NCI-H345 treated with DMSO at 0.1 percent for 48 hours (cell line): Measurements from ENCODE around the gene HLA-F.

ENCODE experiments used
- DNase-seq: peaks from one replicate; lab custom pipeline; 2025; ENCODE audit not compliant: unreplicated experiment; lab: John Stamatoyannopoulos, UW

Gene HLA-F

GRCh38 chr6:29759457-29759856, 36.2 kb downstream of the HLA-F start:
- no peak for DNase-seq

- DNase-seq = no peak
These were observed 37.1 kb downstream of the HLA-F start for GRCh38 chr6:29760328-29760727.

DNA sequence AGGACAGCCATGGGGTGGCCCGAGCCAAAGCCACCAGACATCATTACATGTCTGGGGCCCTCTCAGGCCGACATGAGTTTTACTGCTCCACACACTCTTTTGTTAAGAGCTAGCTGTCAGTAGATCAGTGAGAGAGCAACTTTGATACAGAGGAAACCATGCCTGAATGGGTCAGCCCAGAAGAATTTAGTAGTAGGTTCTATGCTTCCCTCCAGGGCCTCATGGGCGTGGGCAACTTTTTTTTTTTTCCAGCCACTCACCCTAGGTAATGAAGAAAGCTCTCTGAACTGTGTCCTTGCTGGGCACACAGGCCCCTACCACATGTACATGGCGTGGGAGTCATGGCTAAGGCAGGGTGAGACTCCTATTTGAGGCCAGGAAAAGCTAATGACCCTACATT, 38.8 kb downstream of the HLA-F start:
- DNase-seq = no peak

DNA sequence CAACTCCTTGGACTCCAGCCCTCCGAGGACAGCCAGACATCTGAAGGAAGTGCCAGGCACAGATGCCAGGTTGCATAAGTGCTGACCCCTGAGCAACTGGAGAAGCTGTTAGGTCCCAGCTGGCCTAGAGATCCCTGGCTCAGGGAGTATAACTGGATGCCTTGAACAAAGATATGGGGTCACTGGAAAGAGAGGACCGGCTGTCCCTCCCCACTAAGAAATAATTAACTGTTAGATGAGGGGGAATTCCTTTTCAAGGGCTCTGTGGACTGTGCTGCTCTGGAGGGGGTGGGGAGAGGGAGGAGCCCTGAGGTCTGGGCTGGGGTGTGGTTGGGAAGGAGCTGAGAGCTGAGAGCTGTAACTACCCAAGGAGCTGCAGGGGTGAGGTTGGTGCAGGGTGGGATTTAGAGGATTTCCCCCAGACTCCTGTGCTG, 39.6 kb downstream of the HLA-F start:
- DNase-seq = no peak

DNA sequence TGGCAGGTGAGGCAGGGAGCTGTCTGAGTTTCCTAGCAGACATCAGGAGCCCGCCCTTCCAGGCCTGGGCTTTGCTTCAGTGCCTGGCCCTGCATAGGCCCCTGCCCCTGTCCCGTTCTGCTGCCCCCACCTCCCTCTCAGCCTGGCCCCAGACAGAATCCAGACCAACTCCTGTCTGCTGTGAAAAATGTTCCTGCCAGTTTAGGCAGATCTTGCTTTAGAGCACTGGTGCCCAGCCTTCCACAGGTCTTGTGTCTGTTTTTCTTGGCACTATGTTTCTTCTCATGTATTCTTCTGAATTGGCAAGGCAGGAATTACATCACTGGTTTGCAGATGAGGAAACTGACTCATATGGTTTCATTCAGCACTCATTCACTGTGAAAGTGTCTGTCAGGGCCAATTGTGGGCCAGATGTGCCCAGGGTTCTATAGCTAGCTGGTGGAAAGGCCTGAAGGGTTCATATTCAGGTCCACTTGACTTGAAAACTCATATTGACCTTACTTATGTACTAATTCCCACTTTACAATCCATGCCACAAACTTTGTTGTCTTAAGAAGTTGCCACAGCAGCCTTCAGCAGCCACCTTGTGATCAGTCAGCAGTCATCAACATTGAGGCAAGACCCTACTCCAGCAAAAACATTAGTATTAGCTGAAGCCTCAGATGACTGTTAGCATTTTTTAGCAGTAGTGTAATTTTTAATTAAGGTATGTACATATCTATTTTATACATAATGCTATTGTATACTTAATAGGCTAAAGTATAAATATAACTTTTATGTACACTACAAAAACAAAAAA, 40.5 kb downstream of the HLA-F start:
- DNase-seq = no peak

- no peak for DNase-seq
These were observed 41.4 kb downstream of the HLA-F start for GRCh38 chr6:29764422-29765196.

GRCh38 chr6:29769336-29769735, 46.1 kb downstream of the HLA-F start:
- no peak for DNase-seq

GRCh38 chr6:29770306-29770705, 47.1 kb downstream of the HLA-F start:
- no peak for DNase-seq

DNA sequence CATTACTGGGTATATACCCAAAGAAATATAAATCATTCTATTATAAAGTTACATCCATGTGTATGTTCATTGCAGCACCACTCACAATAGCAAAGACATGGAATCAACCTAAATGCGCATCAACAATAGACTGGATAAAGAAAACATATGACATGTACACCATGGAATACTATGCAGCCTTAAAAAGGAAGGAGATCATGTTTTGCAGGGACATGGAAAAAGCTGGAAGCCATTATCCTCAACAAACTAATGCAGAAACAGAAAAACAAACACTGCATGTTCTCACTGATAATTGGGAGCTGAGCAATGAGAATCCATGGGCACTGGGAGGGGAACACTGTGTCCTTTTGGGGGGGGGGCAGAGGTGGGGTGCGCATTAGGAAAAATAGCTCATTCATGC, 53.5 kb downstream of the HLA-F start:
- DNase-seq = no peak
